Muscle of leg (tissue), 11 donors: ENCODE results near the gene VPS13D. TPM values are rescaled to one million over a fixed set of nuclear protein-coding genes. Genes with fewer than 3 reads are reported as not detected.

ENCODE experiments used
- DNase-seq: peaks from one replicate; pipeline ENCODE4 v3.0.0; 2013
- H3K27ac ChIP-seq: one replicate; pipeline ENCODE4 v1.5.1; 2013; ENCODE audit warnings: mild to moderate bottlenecking, low read length, control low read depth
- H3K27me3 ChIP-seq: one replicate; pipeline ENCODE4 v1.6.1; 2013; ENCODE audit warnings: low read length; ENCODE audit not compliant: control insufficient read depth, insufficient read depth
- H3K36me3 ChIP-seq: one replicate; pipeline ENCODE4 v1.6.1; 2013; ENCODE audit warnings: low read length; ENCODE audit not compliant: control insufficient read depth, insufficient read depth
- H3K4me1 ChIP-seq: one replicate; pipeline ENCODE4 v1.6.1; 2013; ENCODE audit warnings: low read length; ENCODE audit not compliant: control insufficient read depth, insufficient read depth
- H3K4me3 ChIP-seq: one replicate; pipeline ENCODE4 v1.5.1; 2013; ENCODE audit warnings: low read length, control low read depth
- H3K9me3 ChIP-seq: replicated peaks from 2 replicates; pipeline ENCODE4 v1.6.1; 2013; ENCODE audit warnings: low read depth, low read length; ENCODE audit not compliant: control insufficient read depth
- WGBS: methylation state at CpG from one replicate; pipeline ENCODE4 v1.1.5; 2013; ENCODE audit warnings: missing lambda C conversion rate; ENCODE audit not compliant: insufficient coverage; 5-methylcytosine and 5-hydroxymethylcytosine counted together
- polyA plus RNA-seq, 8 donors: library from polyadenylated mRNA; unstranded; fragments of 120-200 nt; gene quantifications; one replicate each; pipeline versions ENCODE4 v1.2.1 to v1.2.3, GENCODE V29; 2013; ENCODE audit warnings: inconsistent platforms in 1 of 8, low replicate concordance in 1 of 8; ENCODE audit not compliant: insufficient read length in 8 of 8, insufficient read depth in 1 of 8
- total RNA-seq: library from RNA; stranded (reverse); fragments of 120-200 nt; gene quantifications from one replicate; pipeline ENCODE4 v1.2.4, GENCODE V29; 2013

Gene VPS13D
- total and polyA plus RNA-seq, 9 donors: 14.9 to 21.2 (median 17.0) TPM

- Histone ChIP-seq H3K27ac (no peak overlapping the region), H3K4me3 (no peak overlapping the region)
- WGBS: no CpG with 5 or more reads among the region's 3 CpGs
These were observed 110.7 kb downstream of the VPS13D start for GRCh38 chr1:12340544-12340930.

GRCh38 chr1:12341667-12342066 lies 111.8 kb downstream of the VPS13D start:
- Histone ChIP-seq H3K27ac (no peak overlapping the region), H3K4me1 (peaks cover 8% of the 10 kb centered on the region), H3K36me3 (peaks cover 17% of the 10 kb centered on the region), H3K27me3 (no peaks in the 10 kb centered on the region), H3K9me3 (no peaks in the 10 kb centered on the region), H3K4me3 (no peak overlapping the region)
- WGBS: 89% methylated on average over 5 of the region's 6 CpGs
- DNase-seq: no peak

More at GRCh38 chr1:12340544-12340930, 110.7 kb downstream of the VPS13D start:
- Histone ChIP-seq H3K36me3 (peaks cover 20% of the 10 kb centered on the region), H3K4me1 (peaks cover 8% of the 10 kb centered on the region), H3K9me3 (no peaks in the 10 kb centered on the region), H3K27me3 (no peaks in the 10 kb centered on the region)
- DNase-seq: no peak

DNA sequence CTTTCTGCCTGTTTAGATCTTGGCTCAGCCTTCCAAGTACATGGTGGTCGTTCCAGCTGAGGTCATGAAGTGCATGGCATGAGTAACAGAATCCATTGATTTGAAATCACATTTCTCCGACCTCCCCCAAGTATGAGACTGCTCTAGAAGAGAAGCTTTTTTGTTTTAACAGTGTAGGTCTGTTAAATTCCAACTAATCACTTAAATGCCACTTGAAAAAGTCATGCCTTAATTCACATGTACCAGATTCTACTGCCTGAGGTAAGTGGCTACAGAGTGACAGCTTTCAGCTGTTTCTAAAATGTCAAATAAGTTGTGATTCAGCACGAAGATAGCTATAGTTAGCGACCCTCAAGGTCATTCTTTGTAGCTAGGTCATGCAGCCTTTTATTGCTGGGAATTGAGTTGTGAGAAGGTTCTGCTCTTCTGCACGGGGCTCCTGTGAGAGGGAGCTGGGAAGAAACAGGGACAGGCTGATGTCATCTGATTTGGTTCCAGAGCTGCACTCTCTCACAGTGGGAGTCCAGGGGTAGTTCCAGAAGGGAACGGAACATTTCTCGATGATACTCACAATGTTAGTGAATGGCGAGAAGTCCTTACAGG lies 112.7 kb downstream of the VPS13D start:
- Histone ChIP-seq H3K27ac (no peak overlapping the region), H3K27me3 (no peaks in the 10 kb centered on the region), H3K4me1 (peaks cover 8% of the 10 kb centered on the region), H3K9me3 (no peaks in the 10 kb centered on the region), H3K36me3 (peaks cover 20% of the 10 kb centered on the region), H3K4me3 (no peak overlapping the region)
- WGBS: 24% methylated on average over 3 of the region's 8 CpGs
- peak; percentile 58 for DNase-seq

GRCh38 chr1:12343823-12344487 lies 114.1 kb downstream of the VPS13D start:
- DNase-seq: no peak
- Histone ChIP-seq H3K9me3 (no peaks in the 10 kb centered on the region), H3K36me3 (peaks cover 23% of the 10 kb centered on the region), H3K27ac (peak overlapping the region; percentile 67), H3K27me3 (no peaks in the 10 kb centered on the region), H3K4me1 (peaks cover 8% of the 10 kb centered on the region), H3K4me3 (no peak overlapping the region)
- WGBS: no CpG with 5 or more reads among the region's 2 CpGs

DNA sequence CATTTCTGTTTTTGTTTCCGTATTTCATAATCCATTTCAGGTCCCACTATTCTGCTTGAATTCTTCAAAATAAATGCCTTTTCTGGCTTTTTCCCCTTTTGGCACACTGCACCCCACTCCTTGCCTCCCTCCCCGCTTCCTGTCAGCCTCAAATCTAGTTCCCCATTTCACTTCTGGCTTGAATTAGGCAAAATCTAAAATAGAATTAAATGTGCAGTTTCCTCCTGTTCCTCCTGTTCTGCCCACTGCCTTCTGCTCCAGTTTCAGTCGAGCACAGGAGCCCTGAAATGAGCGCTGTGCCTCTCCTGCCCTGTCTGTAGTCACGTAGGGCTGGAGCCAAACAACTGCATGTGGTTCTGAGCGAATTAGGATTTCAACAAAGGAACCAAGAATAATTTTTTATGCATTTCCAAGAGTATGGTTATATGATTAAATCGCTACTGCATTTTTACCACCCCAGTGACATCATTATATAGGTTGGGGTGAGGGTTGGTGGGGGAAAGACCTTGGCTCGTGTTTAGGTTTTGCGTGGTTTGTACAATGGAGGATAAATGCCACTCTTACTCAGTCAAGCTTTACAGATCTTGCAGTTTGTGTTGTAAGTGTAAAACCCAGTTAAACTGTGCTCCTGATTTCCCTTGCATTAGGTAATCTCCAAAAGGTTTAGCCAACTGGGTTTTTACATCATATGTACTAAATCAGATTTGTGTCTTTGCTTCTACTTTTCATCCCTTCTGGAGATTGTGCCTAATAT lies 114.9 kb downstream of the VPS13D start:
- H3K4me3 ChIP-seq: no peak overlapping the region
- H3K27ac ChIP-seq: peak overlapping the region; percentile 67
- H3K4me1 ChIP-seq: peaks cover 8% of the 10 kb centered on the region

DNA sequence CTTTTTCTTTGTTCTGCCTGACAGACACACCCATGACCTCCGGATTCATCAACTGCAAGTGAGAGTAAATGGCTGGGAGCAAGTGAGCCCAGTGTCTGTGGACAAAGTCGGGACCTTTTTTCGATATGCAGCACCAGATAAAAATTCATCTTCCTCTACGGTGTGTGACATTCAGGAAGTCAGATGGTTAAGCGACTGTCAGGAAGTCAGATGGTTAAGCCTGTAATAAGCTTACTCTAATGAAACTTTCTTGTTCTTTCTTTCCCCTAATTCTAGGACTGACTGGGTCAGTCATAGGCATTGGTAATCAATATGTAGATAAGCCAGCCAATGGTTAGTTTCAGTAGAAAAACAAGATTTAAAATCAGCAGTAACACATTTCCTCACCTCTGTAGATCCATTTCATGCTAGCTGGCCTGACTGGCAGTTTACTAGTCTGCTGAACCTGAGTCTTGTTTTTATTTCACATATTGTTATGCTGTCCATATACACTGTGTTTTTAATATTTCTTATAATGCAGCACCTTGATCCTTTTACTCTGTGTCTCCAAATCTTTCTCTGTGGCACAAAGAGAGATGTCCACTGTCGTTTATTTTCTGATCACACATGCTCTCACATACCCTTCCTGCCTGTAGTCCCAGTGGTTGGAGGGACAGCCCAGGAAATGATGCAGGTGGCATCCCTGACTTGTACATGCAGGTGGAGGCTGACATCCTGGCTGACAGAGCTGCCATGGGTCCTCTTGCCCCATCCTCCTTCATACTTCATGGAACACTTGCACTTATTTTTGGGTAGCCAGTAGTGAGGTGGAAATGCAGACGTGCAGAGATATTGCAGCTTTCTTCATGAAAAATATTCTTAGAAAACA lies 115.8 kb downstream of the VPS13D start:
- peaks cover 29% of the 10 kb centered on the region for H3K36me3 ChIP-seq
- H3K27ac ChIP-seq: no peak overlapping the region
- no peak overlapping the region for H3K4me3 ChIP-seq
- peaks cover 6% of the 10 kb centered on the region for H3K4me1 ChIP-seq
- WGBS: 50% methylated on average over 1 of the region's 7 CpGs
- H3K27me3 ChIP-seq: no peaks in the 10 kb centered on the region
- no peak for DNase-seq
- H3K9me3 ChIP-seq: no peaks in the 10 kb centered on the region

More for the DNA sequence above, 114.9 kb downstream of the VPS13D start:
- WGBS: 36% methylated on average over 4 of the region's 9 CpGs
- peaks cover 29% of the 10 kb centered on the region for H3K36me3 ChIP-seq
- DNase-seq: peak; percentile 79
- H3K9me3 ChIP-seq: no peaks in the 10 kb centered on the region
- H3K27me3 ChIP-seq: no peaks in the 10 kb centered on the region

GRCh38 chr1:12346483-12347151 lies 116.8 kb downstream of the VPS13D start:
- Histone ChIP-seq H3K9me3 (peaks cover 3% of the 10 kb centered on the region), H3K4me3 (no peak overlapping the region), H3K4me1 (peaks cover 6% of the 10 kb centered on the region), H3K27ac (no peak overlapping the region), H3K36me3 (peaks cover 29% of the 10 kb centered on the region), H3K27me3 (no peaks in the 10 kb centered on the region)
- DNase-seq: no peak
- WGBS: no CpG with 5 or more reads among the region's 5 CpGs

DNA sequence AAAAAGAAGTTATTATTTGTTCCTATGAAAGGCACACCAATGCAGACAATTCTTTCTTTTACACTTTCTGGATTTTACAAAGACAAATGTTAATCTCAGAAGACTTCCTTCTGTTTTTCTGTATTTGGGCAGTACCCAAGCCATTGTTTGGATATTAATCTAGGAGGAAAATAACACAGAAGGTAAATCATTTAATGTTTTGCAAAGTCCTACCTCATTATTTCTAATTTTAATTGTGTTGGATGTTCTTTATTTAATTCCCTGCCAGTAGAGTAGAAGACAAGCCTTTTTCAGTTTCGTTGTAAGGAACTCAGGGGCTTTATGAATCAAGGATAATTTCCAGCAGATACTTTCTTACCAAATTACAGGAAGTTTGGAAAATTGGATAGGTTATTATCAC lies 118.3 kb downstream of the VPS13D start:
- no CpG with 5 or more reads among the region's 1 CpG for WGBS
- peaks cover 6% of the 10 kb centered on the region for H3K4me1 ChIP-seq
- H3K4me3 ChIP-seq: no peak overlapping the region
- DNase-seq: no peak
- peaks cover 3% of the 10 kb centered on the region for H3K9me3 ChIP-seq
- no peaks in the 10 kb centered on the region for H3K27me3 ChIP-seq
- H3K27ac ChIP-seq: no peak overlapping the region
- peaks cover 24% of the 10 kb centered on the region for H3K36me3 ChIP-seq

DNA sequence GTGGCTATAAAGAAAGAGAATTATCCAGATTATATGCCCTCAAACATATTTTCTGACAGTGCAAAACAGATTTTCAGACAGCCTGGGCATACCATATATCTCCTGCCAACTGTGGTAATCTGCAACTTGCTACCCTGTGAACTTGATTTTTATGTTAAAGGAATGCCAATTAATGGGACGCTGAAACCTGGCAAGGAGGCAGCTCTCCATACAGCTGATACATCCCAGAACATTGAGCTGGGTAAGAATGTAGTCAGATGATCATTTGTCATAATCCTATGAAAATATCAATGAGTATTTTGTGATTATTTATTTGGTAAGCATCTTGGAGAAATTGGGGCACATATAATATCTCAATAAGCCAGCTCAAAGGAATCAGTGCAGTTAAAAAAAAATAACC lies 124.2 kb downstream of the VPS13D start:
- no peak overlapping the region for H3K4me3 ChIP-seq
- H3K9me3 ChIP-seq: peaks cover 3% of the 10 kb centered on the region
- no CpG with 5 or more reads among the region's 1 CpG for WGBS
- H3K4me1 ChIP-seq: no peaks in the 10 kb centered on the region
- peaks cover 36% of the 10 kb centered on the region for H3K36me3 ChIP-seq
- H3K27ac ChIP-seq: no peak overlapping the region
- no peak for DNase-seq
- H3K27me3 ChIP-seq: no peaks in the 10 kb centered on the region
